Activated CD4-positive, alpha-beta T cell treated with anti-CD3 and anti-CD28 coated beads, Interleukin-2, amount 50 U/mL, for 4 hours (primary cell): Measurements from ENCODE around the gene IL1RAPL1.

Experiments
- DNase-seq, 2 experiments: peaks; one replicate each; pipeline ENCODE4 v3.0.0-alpha.2; 2020

The IL1RAPL1 gene

DNA sequence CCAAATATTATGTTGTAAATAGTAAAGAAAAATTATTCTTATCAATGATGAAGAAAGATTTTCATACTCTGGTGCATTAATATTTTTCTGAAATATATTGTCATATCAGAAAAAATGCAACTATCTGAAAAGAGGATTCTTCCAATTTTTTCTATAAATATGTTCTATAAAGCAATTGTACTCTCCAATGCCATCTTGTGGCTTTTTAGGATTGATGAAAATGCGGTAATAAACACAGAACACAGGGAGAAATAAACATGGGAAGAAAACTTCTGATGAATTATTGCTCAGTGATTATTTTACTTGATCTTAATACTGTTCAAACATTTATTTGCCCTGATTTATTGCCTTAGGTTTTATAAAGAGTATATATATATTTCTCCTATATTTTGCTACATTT lies 215.4 kb downstream of the IL1RAPL1 start:
- DNase-seq, result no peak

DNA sequence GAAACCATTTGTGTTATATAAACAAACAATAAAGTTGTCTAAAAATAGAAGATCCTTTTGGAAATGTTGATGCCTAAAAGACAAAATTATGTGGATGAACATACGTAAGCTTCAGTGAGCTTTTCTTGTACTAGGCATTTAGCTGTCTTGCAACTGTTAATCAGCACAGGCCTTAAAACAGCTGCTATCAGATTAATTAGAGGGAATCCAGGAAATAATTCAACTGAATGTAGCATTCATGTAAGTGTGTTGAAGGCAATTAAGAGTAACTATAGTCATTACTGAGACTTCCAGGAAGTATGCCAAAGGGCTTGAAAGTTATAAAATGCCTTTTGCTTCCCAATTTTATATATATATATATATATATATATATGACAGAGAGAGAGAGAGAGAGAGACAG lies 248.7 kb downstream of the IL1RAPL1 start:
- DNase-seq, result no peak

DNA sequence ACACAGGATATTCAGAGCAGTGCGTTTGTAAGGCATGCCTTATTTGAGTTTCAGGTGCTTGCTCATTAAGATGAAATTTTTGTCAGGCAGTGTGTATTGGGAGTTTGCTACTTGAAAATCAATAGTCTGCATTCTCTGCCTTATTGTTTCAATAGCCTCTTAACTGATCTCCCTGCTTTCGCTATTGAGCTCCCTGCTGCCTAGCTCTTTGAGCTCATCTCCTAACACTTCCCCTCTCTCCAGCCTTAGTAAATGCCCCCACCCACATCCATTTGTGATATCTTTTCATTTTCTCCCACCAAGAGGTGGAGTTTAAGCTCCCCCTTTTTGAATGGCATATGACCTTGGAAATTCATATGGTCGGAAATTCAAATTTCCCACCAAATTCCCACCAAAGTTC lies 256.6 kb downstream of the IL1RAPL1 start:
- DNase-seq, result no peak

DNA sequence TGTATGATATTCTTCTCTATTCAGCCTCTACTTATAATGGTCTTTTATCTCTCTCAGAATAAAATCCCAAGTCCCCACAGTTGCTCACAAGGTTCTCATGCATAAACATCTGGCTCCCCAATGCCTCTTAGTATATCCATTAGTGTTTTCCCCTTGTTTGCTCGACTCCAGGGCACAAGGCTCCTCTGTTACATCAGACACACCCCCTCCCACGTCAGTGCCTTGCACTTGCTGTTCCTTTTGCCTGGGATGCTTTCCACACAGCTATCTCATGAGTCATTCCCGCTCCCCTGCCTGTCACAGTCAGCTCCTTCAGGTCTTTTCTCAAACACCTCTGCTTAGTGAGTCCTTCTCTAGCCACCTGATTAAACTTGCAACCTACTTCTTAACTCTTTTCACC lies 260.2 kb downstream of the IL1RAPL1 start:
- no peak for DNase-seq

DNA sequence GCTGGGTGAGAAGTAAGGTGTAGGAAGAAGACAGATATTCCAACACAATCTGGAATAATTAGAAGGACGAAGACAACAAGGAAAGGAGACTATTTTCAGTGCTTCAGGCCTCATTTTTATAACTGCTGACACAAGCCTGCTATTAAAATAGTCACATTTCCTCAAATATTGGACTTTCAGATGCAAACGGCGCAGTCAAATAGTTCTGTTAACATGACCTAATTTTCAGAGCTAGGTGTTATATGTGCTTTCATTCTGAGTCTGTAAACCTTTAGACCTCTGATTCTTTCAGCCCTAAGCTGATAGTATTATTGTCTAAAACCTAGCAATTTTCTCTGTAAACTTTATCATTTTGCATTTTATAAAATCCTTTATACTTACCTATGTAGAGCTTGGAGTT lies 261.5 kb downstream of the IL1RAPL1 start:
- DNase-seq, result no peak

DNA sequence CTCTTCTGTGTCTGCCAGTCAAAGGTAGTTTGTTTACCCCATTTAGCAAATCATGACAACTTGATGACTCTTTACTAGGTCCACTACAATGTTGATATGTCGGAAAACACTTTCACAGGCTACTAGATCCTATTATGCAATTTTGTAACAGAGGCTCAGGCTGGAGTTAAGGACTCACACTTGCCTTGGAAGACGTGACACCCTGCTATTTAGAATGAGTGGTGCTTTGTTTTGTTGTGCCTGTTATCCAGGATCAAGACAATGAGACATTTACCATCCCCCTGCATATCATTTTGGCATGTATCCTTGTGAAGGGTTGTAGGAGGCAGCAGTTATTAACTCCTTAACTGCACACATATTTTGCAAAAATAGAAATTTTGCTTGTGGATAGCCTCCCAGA lies 263.7 kb downstream of the IL1RAPL1 start:
- no peak for DNase-seq

DNA sequence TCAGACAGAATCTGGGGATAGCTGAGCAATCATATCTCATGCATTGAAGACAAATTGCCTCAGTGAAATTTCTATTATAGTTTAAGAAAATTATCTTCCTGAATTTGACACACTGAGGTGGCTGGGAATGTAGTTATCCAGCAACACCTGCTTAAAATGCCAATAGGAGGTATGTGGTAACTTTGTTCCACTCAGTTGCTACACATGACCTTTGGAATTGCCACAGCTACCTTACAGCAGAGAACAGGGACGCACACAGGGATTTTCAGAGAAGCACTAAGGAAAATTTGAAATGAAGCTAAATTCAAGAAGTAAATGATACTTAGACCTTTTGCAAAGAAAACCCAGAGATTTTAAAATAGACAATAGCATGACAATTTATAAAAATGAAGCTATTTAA lies 264.6 kb downstream of the IL1RAPL1 start:
- no peak for DNase-seq

DNA sequence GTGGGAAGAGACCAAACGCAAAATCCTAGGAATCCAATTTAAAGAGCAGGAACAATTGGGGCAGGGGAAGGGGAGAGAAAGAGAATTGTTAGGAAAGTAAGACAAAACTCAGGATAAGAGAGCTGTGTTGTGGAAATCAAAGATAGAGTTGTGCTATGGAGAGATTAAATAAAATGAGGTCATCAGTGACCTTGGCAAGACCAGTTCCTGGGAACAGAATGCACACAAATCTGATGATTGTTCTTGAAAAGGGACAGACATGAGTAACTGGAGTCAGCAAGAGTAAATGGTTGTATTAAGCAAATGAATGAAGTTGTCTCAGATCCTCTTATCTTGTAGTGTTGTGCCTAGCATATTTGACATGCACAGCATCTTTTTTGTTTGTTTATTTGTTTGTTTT lies 267.4 kb downstream of the IL1RAPL1 start:
- DNase-seq, result no peak

DNA sequence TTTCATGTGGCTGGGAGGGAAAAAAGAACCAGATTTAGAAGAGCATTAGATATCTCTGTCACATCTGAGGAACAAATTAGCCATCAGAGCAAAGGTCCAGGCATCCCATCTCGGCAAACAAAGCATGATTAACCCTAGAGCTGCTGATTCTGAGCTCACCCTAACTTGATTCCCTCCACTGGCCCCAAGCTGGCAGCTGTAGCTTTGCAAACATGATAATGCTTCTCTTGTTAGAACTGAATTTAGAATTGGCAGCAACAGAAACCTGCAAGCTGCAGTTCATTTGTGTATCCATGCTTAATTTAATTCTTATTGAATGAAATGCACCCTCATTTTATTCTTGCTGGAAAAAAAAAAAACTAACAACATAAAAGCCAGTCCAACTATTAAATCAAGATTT lies 289.2 kb downstream of the IL1RAPL1 start:
- DNase-seq, result no peak

DNA sequence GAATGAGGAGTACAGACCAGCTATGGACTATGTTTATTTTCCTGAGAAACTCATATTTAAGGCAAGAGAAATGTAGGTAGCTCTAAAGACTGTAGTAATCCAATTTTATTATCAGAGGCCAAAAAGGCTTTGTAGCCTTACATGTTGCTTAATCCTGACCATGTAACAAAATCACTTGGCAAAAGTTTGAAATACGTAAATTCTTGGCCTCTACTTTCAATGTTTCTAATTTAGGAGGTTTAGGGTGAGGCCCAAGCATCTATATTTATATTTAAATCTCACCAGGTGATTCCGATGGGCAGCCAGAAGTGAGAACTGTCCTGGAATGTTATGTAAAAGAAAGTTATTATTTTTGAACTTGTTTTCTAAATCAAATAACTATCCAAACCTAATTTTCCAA lies 289.7 kb downstream of the IL1RAPL1 start:
- DNase-seq, result no peak

DNA sequence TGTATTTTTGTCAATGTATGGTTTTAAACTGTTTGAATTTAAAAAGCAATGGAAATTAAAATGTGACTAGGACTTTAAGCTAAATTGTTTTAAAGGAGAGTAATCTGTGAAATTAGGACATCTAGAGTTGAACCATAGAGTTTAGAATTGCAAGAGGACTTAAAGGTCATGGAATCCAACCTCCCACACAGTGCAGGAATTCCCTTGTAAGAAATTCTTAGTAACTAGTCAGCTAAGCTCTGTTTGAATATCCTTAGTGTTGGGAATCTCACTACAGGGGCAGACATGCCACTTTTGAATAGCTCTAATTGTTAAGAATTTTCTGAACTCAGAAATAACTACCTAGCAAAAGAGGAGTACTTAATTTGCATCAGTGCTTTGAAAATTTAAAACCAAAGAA lies 292.9 kb downstream of the IL1RAPL1 start:
- no peak for DNase-seq

DNA sequence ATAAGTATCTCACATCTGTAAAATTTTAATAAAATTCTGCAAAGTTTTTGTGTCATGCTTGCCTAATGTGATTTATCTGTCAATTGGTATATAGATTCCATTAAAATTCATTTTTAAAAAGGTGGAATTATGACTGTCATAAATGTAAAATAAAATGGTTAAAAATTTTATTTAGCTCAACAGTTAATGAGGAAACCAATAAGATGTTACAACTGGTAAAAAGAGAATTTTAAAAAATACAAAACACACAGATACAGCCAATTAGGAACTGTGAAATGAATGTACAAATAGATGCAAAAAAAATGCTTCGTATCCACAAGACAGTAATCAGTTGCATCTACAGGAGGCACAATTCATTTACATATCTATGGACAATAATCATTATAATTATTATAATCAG lies 297.6 kb downstream of the IL1RAPL1 start:
- no peak for DNase-seq

DNA sequence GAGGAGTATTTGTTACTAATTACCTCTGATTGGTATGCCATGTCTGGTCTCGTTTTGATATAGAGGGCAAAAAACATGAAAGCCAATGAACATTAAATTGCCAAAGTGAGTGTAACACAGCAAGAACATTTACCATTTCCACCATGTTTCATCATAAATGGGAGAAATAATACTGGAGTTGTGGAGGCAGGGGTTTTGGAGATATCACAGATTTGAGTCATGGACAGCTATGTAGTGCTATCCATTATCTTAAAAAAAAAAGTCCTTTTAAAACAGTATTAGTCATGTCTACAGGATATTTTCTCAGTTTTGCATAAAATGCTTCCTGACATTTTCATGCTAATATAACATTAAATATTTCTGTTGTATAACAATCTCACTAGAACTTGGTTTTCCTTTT lies 301.2 kb downstream of the IL1RAPL1 start:
- no peak for DNase-seq

DNA sequence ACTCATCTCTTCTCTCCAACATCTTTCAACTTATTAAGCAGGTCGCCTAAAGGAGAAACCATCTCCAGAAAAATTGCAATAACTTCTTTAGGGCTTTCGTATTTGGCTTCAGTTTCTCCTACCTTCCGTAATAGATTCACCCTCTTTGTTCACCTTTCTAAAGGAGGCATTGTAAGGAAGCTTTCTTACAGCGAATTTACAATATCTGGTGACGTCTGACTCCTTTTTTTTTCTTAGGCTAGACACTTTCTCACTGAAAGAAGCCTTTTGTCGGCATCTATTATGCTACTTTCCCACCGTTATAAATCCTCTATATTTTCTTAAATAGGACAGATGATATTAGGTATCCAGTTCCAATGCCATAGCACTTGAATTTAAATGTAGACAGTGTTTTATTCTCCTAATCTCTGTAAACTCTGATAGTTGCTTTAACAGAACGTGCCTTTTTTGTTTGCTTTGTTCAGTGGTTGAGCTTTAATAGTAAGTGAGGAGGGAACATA lies 302.4 kb downstream of the IL1RAPL1 start:
- no peak for DNase-seq

DNA sequence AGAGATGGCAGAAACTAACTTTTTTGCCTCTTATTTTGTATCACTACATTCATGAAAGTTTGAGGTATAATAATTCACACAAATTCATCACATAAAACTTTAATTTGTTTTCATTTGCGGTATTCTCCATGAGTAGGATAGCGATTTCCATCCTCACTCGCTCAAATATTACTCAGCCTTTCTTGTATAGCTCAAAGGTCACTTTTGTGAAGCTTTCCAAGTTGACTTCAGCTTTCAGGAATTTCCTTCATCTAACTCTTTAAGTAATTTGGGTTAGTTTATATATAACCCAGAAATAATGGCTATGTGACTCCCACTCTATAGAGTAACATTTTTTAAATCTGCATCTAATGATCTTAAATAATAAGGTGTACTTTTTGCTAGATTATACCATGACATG lies 314.4 kb downstream of the IL1RAPL1 start:
- DNase-seq, result no peak

DNA sequence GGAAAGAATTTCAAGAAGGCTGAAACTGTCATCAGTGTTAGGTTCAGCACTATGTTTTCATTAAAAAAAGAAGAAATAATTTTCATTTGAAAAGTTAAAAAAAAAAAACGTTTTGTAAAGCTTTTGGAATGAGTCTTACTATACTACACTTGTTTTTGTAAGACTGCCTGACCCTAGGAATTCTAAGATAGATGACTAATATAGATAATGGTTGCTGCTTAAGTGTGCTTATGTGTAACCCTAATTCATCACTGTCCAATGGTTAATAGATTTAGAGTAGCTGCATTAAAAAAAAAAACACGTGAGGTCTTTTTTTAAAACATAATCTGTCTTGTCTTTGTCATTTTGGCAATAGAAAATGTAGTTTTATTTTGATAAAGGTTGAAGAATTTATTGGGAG lies 323.2 kb downstream of the IL1RAPL1 start:
- DNase-seq, result no peak

DNA sequence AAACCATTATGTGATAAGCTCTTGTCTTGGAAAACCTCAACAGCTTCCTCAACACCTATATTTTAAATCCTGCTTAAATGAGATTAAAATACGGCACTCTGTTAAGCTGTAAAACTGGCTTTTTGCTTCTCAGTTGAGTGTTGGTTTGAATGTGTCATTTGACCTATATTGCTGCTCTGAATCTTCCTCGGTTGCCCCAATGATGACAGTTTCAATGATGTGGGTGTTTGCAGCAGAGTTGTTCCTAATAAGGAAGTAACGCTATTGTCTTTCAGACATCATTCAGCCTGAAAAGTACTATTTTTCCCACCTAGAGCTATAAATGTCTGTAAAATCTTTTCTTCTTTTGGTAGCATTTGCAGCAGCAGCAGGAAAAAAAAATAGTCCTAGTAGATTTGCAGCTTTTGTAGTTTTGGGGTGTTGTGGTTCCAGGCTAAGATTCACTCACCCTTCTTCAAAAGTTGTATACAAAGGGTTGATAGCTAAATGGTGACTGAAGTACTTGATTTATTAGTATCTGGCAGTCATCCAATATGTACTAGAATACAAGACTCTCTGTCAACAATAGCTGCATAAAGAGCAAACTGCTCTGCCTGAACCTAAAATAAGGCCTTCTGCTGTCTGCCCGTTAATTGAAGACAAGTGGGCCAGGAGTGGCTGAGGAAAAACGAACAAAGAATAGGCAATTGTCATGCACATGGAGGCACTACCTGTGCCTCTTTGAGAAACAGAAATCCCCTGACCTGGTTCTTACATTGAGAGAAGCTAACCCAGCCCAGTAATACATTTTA lies 333.1 kb downstream of the IL1RAPL1 start:
- DNase-seq, result no peak

DNA sequence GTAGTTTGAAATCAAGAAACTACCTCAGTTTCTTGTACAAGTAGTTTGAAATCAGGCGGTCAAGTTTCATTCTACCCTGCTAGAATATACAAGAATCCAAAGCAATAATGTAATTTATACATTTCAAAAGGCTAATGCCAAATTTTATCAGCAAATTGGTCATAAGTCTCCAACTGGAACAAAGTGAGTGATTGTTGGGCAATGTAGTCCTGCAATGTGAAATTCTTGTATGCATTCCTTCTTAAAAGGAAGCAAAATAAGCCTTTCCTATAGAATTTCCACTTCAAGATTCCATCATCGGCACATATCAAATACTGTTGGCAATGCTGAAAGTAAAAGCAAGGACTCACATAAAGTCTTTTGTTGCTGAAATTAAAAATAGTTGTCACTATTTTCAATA lies 334.9 kb downstream of the IL1RAPL1 start:
- no peak for DNase-seq

DNA sequence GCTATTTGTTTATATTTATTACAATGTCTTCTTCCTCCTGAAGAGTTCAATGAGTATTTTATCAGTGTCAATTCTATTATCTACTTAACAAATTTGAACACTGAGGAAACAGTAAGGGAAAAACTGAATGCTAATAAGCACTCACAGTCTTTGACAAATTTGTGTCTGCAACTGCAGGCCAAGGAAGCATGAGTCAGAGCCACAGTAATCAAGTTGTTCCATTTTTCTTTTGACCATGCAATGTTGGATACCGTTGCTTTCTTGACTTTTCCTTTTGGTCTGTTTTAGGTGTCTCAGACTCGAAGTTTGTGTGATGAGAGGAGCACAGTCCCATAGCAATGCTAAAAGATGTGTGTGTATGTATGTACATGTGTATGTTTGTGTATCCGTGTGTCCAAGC lies 359.6 kb downstream of the IL1RAPL1 start:
- no peak for DNase-seq

DNA sequence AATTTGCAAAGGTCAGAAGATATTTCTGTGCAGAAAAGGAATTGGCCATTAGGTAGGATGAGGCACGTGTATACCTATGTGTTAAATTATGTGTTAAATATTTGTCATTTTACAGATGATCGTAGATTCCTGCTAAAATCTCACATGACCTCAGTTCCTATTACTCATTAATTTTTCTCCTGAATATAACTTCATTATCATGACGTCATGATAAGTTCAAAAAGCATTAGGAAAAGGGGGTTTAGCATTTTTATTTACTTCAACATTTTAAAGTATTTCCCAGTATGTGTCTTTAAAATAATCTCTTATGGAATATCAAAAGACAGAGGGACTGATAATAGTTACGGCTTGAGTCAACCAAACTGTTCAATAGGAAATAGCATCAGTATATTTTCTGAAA lies 372.8 kb downstream of the IL1RAPL1 start:
- no peak for DNase-seq

DNA sequence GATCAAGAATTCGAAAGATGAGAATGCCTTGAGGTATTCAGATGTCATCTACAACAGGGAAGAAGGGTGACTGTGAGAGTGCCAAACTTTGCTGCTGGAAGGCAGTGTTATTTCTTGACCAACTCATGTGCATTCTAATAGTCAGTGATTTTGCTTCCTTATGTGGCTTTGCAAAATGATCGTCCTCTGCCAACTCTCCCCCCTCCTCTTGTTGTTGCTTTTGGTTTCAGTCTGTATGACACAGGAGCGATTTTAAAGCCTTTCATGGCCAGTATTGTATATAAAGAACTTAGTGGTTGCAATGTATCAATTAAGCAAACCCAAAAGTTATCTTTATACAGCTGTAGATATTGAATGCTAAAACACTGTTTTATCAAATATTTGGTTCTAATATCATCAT lies 379.1 kb downstream of the IL1RAPL1 start:
- DNase-seq, result no peak

DNA sequence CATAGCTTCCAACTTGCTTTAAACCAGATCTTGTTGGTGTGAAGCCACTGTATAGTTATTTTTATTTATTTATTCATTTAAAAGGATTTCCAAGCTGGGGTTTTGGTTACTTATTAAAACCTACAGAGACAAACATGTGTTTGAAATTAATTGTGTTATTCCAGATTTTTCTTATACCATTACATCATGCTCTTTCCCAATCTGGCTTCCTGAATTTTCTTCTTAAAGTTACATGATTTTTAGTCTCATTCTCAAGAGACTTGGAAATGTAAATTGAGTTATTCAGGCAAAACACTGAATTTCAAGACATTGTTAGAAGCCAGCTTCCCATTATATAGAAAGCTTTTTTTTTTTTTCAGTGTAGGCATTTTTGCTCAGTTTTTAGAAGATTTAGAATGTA lies 381.9 kb downstream of the IL1RAPL1 start:
- no peak for DNase-seq

DNA sequence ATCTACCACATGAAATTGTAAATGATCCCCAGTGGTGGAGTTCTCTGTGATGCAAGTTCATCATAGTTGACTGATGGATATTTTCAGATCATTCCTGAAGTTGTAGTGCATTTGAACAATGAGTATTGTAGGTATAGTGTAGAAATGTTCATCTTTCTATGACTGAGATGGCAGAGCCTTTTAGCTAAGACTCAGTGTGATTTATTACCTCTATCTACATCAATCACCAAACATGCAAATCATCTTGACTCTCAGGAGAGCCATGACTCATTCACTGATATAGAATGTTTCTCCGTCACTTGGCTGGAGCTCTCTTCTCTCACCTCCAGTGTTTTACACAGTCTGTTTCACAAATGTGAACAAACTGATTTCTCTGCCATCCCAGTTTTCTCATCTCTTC lies 392.6 kb downstream of the IL1RAPL1 start:
- DNase-seq, result no peak

DNA sequence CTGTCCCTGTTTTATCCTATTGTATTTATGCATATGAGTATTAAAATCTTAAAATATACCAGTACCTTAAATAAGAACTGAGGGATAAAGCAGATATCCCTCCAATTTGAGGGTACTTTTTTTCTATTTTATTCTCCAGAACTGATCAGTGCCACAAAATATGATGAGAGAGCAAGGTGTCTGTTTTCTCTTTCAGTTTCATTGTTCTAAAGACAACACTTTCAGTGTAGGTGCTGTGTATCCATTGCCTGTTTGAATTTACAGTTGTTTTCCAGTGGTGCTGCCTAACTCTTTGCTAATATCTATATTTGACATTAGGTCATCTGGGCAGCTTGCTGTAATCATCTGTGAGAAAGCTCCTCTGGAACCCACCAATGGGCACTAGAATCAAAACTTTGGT lies 394.7 kb downstream of the IL1RAPL1 start:
- no peak for DNase-seq

DNA sequence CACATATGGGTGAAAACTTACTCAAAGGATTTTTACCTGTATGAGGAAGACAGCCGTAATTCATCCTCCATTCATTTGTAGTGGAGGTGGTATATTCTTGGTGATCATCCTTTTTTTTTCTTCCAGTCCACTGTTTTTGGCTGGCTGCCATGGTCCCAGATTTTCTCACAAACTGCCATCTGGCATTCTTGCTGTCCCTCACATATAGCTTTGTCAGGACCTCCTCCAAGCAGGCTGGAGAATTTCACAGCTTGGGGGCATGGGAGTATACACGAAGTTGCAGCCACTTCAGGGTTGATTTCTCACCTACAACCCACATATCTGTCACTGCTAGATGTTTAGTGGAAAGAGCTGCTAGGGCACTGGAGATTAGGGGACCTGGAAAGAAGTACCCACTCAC lies 401.0 kb downstream of the IL1RAPL1 start:
- no peak for DNase-seq
